OCI-LY3 (cell line): Measurements from ENCODE around the gene KDM1B.

Source experiments
- CTCF ChIP-seq: fragments of 200-600, 300-600 bp; sonication (generic); IDR thresholded peaks from 2 replicates; pipeline ENCODE4 v1.5.1; 2014; ENCODE audit warnings: antibody characterized with exemption, low read length, low read depth
- EZH2phosphoT487 ChIP-seq: fragments of 200-600 bp; shearing (Covaris generic); IDR thresholded peaks from 2 replicates; pipeline ENCODE4 v1.6.1; 2018; ENCODE audit warnings: antibody characterized with exemption, mixed run types, low read depth

GRCh38 chr6:18161431-18161830, 6.2 kb downstream of the KDM1B start:
- no peak for TF ChIP-seq CTCF
- no peak for TF ChIP-seq EZH2phosphoT487
